HEK293T (cell line): ENCODE data around the gene XPNPEP2.

Experiments used
- CTCF ChIA-PET: fragments of 350-600 bp; formaldehyde crosslinking; extraction: SDS; loops from one replicate; lab custom pipeline; 2021; ENCODE audit warnings: antibody characterized with exemption, inconsistent platforms; lab: Yijun Ruan, JAX
- POLR2A ChIA-PET: fragments of 350-600 bp; formaldehyde crosslinking; extraction: SDS; loops from one replicate; lab custom pipeline; 2020; ENCODE audit warnings: antibody characterized with exemption, inconsistent platforms; lab: Yijun Ruan, JAX
- DNase-seq: peaks from one replicate; pipeline ENCODE4 v3.0.0; 2012; ENCODE audit warnings: mixed read lengths; ENCODE audit errors: extremely low spot score
- ARNT ChIP-seq: fragments of 450-650 bp; IDR thresholded peaks from 2 replicates; pipeline ENCODE4 v1.6.1; 2017; ENCODE audit warnings: mild to moderate bottlenecking
- BHLHE40 ChIP-seq: fragments of 450-650 bp; IDR thresholded peaks from 2 replicates; pipeline ENCODE4 v1.6.1; 2016; ENCODE audit warnings: mild to moderate bottlenecking, moderate library complexity, borderline replicate concordance
- CTBP1 ChIP-seq: fragments of 450-650 bp; IDR thresholded peaks from 2 replicates; pipeline ENCODE4 v1.6.1; 2016; ENCODE audit warnings: borderline replicate concordance
- ELF4 ChIP-seq: fragments of 450-650 bp; IDR thresholded peaks from 2 replicates; pipeline ENCODE4 v1.6.1; 2017; ENCODE audit warnings: antibody characterized with exemption
- FOXA1 ChIP-seq: fragments of 450-650 bp; IDR thresholded peaks from 2 replicates; pipeline ENCODE4 v1.6.1; 2016; ENCODE audit warnings: mild to moderate bottlenecking
- FOXK2 ChIP-seq: fragments of 450-650 bp; IDR thresholded peaks from 2 replicates; pipeline ENCODE4 v1.6.1; 2016; ENCODE audit warnings: mild to moderate bottlenecking
- FOXM1 ChIP-seq: fragments of 450-650 bp; IDR thresholded peaks from 2 replicates; pipeline ENCODE4 v1.6.1; 2017; ENCODE audit warnings: mild to moderate bottlenecking, borderline replicate concordance
- HDGF ChIP-seq: fragments of 450-650 bp; IDR thresholded peaks from 2 replicates; pipeline ENCODE4 v1.6.1; 2017; ENCODE audit warnings: antibody characterized with exemption, borderline replicate concordance
- L3MBTL2 ChIP-seq: fragments of 450-650 bp; conservative IDR thresholded peaks from 2 replicates; pipeline ENCODE4 v1.6.1; 2016; ENCODE audit warnings: mild to moderate bottlenecking
- LEF1 ChIP-seq: fragments of 450-650 bp; IDR thresholded peaks from 2 replicates; pipeline ENCODE4 v1.6.1; 2017; ENCODE audit warnings: mild to moderate bottlenecking, borderline replicate concordance
- NFRKB ChIP-seq: fragments of 450-650 bp; IDR thresholded peaks from 2 replicates; pipeline ENCODE4 v1.6.1; 2016; ENCODE audit warnings: mild to moderate bottlenecking, moderate library complexity
- PKNOX1 ChIP-seq: fragments of 450-650 bp; IDR thresholded peaks from 2 replicates; pipeline ENCODE4 v1.6.1; 2016
- SP1 ChIP-seq: fragments of 450-650 bp; IDR thresholded peaks from 2 replicates; pipeline ENCODE4 v1.6.1; 2017
- SUZ12 ChIP-seq: fragments of 450-650 bp; IDR thresholded peaks from 2 replicates; pipeline ENCODE4 v1.6.1; 2016; ENCODE audit warnings: mild to moderate bottlenecking
- TARDBP ChIP-seq: fragments of 450-650 bp; IDR thresholded peaks from 2 replicates; pipeline ENCODE4 v1.6.1; 2016
- ZNF384 ChIP-seq: fragments of 450-650 bp; IDR thresholded peaks from 2 replicates; pipeline ENCODE4 v1.6.1; 2016

The XPNPEP2 gene

GRCh38 chrX:129726307-129727111, 12.3 kb upstream of the XPNPEP2 start:
- POLR2A ChIA-PET = no interaction called here

GRCh38 chrX:129728061-129728460, 10.7 kb upstream of the XPNPEP2 start:
- TF ChIP-seq SUZ12 (no peak), ZNF384 (no peak), SP1 (no peak), L3MBTL2 (no peak), HDGF (no peak), BHLHE40 (no peak), CTBP1 (no peak), FOXK2 (no peak), LEF1 (no peak)
- ChIA-PET POLR2A (no interaction called here), CTCF (interaction anchor here (0.6 kb wide), 1 partner anchor 91 kb away, joined by 3 read pairs; no protein-coding TSS in a partner anchor)
- DNase-seq = no peak

More at GRCh38 chrX:129726307-129727111, 12.3 kb upstream of the XPNPEP2 start:
- CTCF ChIA-PET = interaction anchor here (0.6 to 2.5 kb wide), 17 partner anchors 9 to 130 kb away, joined by 3 to 38 read pairs (median 4); partner anchors contain the start of genes APLN and XPNPEP2
- no peak for TF ChIP-seq FOXM1
- TF ChIP-seq FOXA1 = no peak
- TF ChIP-seq NFRKB = no peak
- no peak for TF ChIP-seq LEF1
- TF ChIP-seq L3MBTL2 = no peak
- no peak for TF ChIP-seq TARDBP
- TF ChIP-seq ARNT = no peak
- TF ChIP-seq FOXK2 = no peak
- no peak for TF ChIP-seq ZNF384
- TF ChIP-seq SP1 = no peak
- no peak for TF ChIP-seq SUZ12
- TF ChIP-seq CTBP1 = no peak
- no peak for TF ChIP-seq BHLHE40
- TF ChIP-seq HDGF = no peak
- DNase-seq = peak; percentile 79

GRCh38 chrX:129731228-129731627, 7.6 kb upstream of the XPNPEP2 start:
- POLR2A ChIA-PET = no interaction called here
- no peak for DNase-seq
- CTCF ChIA-PET = interaction anchor here (1.2 kb wide), 1 partner anchor 130 kb away, joined by 3 read pairs; no protein-coding TSS in a partner anchor
- TF ChIP-seq PKNOX1 = no peak
- TF ChIP-seq HDGF = no peak

- CTCF ChIA-PET = no interaction called here
- no peak for TF ChIP-seq FOXK2
- no peak for TF ChIP-seq ZNF384
- no peak for TF ChIP-seq ELF4
- TF ChIP-seq BHLHE40 = no peak
- no peak for TF ChIP-seq SUZ12
- no peak for TF ChIP-seq SP1
- no peak for TF ChIP-seq CTBP1
- POLR2A ChIA-PET = no interaction called here
- no peak for DNase-seq
Measured at GRCh38 chrX:129732857-129733256, 5.9 kb upstream of the XPNPEP2 start.

- ChIA-PET CTCF (no interaction called here), POLR2A (no interaction called here)
- DNase-seq = no peak
- no peak for TF ChIP-seq NFRKB
- no peak for TF ChIP-seq HDGF
- no peak for TF ChIP-seq ZNF384
- no peak for TF ChIP-seq SUZ12
- no peak for TF ChIP-seq FOXA1
- no peak for TF ChIP-seq LEF1
- TF ChIP-seq FOXM1 = no peak
- no peak for TF ChIP-seq ARNT
- no peak for TF ChIP-seq BHLHE40
- TF ChIP-seq FOXK2 = no peak
- TF ChIP-seq CTBP1 = no peak
- no peak for TF ChIP-seq TARDBP
- TF ChIP-seq PKNOX1 = no peak
- no peak for TF ChIP-seq ELF4
- no peak for TF ChIP-seq SP1
- no peak for TF ChIP-seq L3MBTL2
Measured at GRCh38 chrX:129733335-129733734, 5.4 kb upstream of the XPNPEP2 start.

GRCh38 chrX:129736491-129736890, 2.3 kb upstream of the XPNPEP2 start:
- no peak for TF ChIP-seq BHLHE40
- no peak for TF ChIP-seq FOXM1
- TF ChIP-seq HDGF = no peak
- TF ChIP-seq L3MBTL2 = no peak
- TF ChIP-seq ZNF384 = no peak
- TF ChIP-seq NFRKB = no peak
- TF ChIP-seq SP1 = no peak
- no peak for TF ChIP-seq PKNOX1
- TF ChIP-seq FOXK2 = no peak
- no peak for TF ChIP-seq ELF4
- no peak for TF ChIP-seq FOXA1
- TF ChIP-seq TARDBP = no peak
- no peak for TF ChIP-seq LEF1
- TF ChIP-seq SUZ12 = no peak
- TF ChIP-seq CTBP1 = no peak
- no peak for TF ChIP-seq ARNT
- ChIA-PET POLR2A (no interaction called here), CTCF (no interaction called here)
- no peak for DNase-seq
